ENCODE data around the gene LHFPL3.

GRCh38 chr7:104938741-104939390 is 610.5 kb downstream of the LHFPL3 start:
- TF ChIP-seq CTCF (conservative IDR thresholded peaks at IDR 0.05) (no peak), EZH2 (IDR thresholded peaks at IDR 0.05; ENCODE audit: low read depth) (no peak)
